AG04449 (cell line): Measurements from ENCODE around the gene LPP.

Experiments used
- CTCF ChIA-PET: fragments of 350-600 bp; formaldehyde crosslinking; extraction: SDS; loops from one replicate; lab custom pipeline; 2021; ENCODE audit warnings: antibody characterized with exemption; lab: Yijun Ruan, JAX
- POLR2A ChIA-PET: fragments of 400-600, 350-600 bp; formaldehyde crosslinking; extraction: SDS; loops from one replicate; lab custom pipeline; 2020; ENCODE audit warnings: antibody characterized with exemption, inconsistent platforms; lab: Yijun Ruan, JAX
- DNase-seq: peaks from one replicate; pipeline ENCODE4 v3.0.0-alpha.2; 2010; ENCODE audit warnings: low read depth, low spot score
- H3K4me3 ChIP-seq: 2 replicates; pipeline ENCODE4 v1.5.1; 2011; ENCODE audit warnings: low read depth, mild to moderate bottlenecking, control low read depth, low read length
- CTCF ChIP-seq: IDR thresholded peaks from one replicate; pipeline ENCODE4 v1.5.1; 2011; ENCODE audit warnings: mild to moderate bottlenecking, moderate library complexity, low read length, control low read depth, inconsistent platforms; ENCODE audit not compliant: insufficient read depth; ENCODE audit errors: missing control alignments

The LPP gene

GRCh38 chr3:188174317-188175044, 20.5 kb downstream of the LPP start:
- ChIA-PET POLR2A (no interaction called here), CTCF (no interaction called here)
- no peak for DNase-seq
- H3K4me3 ChIP-seq, result no peak overlapping the region
- TF ChIP-seq CTCF, result no peak

- ChIA-PET POLR2A (no interaction called here), CTCF (no interaction called here)
- H3K4me3 ChIP-seq, result no peak overlapping the region
- TF ChIP-seq CTCF, result no peak
- DNase-seq, result no peak
Measured at GRCh38 chr3:188176476-188176875, 22.5 kb downstream of the LPP start.

- no peak for DNase-seq
- H3K4me3 ChIP-seq, result no peak overlapping the region
- CTCF ChIA-PET, result interaction anchor here (0.9 kb wide), 1 partner anchor 8 kb away, joined by 4 read pairs; no protein-coding TSS in a partner anchor
- no peak for TF ChIP-seq CTCF
- POLR2A ChIA-PET, result no interaction called here
Measured at GRCh38 chr3:188176884-188177283, 22.9 kb downstream of the LPP start.

GRCh38 chr3:188177721-188178120, 23.8 kb downstream of the LPP start:
- ChIA-PET POLR2A (no interaction called here), CTCF (interaction anchor here (0.6 to 0.9 kb wide), 2 partner anchors 9 to 451 kb away, joined by 3 to 4 read pairs; no protein-coding TSS in a partner anchor)
- TF ChIP-seq CTCF, result no peak

GRCh38 chr3:188178293-188178936, 24.5 kb downstream of the LPP start:
- ChIA-PET POLR2A (no interaction called here), CTCF (no interaction called here)
- no peak overlapping the region for H3K4me3 ChIP-seq
- TF ChIP-seq CTCF, result no peak
- no peak for DNase-seq

More at GRCh38 chr3:188177721-188178120, 23.8 kb downstream of the LPP start:
- DNase-seq, result no peak
- H3K4me3 ChIP-seq, result no peak overlapping the region
